Measurements from ENCODE around the gene EIF2S1.

- TF ChIP-seq POLR2A (IDR thresholded peaks at IDR 0.05; ENCODE audit: low read length), result no peak
- TF ChIP-seq GATA1 (IDR thresholded peaks at IDR 0.05; ENCODE audit: low read depth, low read length), result no peak
Observed at GRCh38 chr14:67332468-67332867, 27.7 kb upstream of the EIF2S1 start.
